Panc1 (cell line): ENCODE data around the gene ACOXL. TPM values are rescaled to one million over a fixed set of nuclear protein-coding genes. Genes with fewer than 3 reads are reported as not detected.

Experiments used
- ATAC-seq: fragments of 200-7000 bp; cut with Tn5 transposase; 2 replicates; pipeline ENCODE4 v1.9.1; 2020; ENCODE audit warnings: mild to moderate bottlenecking, moderate library complexity
- BruUV-seq: library from RNA; stranded (reverse); fragments of 400-500 nt; replicated peaks from 2 replicates; lab custom pipeline; 2021; lab: Mats Ljungman, UMichigan
- CTCF ChIA-PET: fragments of 300-600 bp; sonication (Branson Sonifier 250); formaldehyde crosslinking; loops from one replicate; lab custom pipeline; 2022; ENCODE audit warnings: antibody characterized with exemption; lab: Charles Lee
- POLR2A ChIA-PET: fragments of 300-600 bp; sonication (Branson Sonifier 250); formaldehyde crosslinking; loops from one replicate; lab custom pipeline; 2022; ENCODE audit warnings: antibody characterized with exemption; lab: Charles Lee
- DNase-seq: peaks from one replicate; pipeline ENCODE4 v3.0.0-alpha.2; 2010; ENCODE audit warnings: low read depth, low spot score
- H3K27ac ChIP-seq: 2 replicates; pipeline ENCODE4 v1.5.1; 2011; ENCODE audit warnings: mild to moderate bottlenecking, low read length, inconsistent platforms
- H3K27me3 ChIP-seq: fragments of 200-500 bp; sonication (Bioruptor generic); 2 replicates; pipeline ENCODE4 v1.6.0; 2014; ENCODE audit warnings: low read length, inconsistent platforms; ENCODE audit not compliant: control insufficient read depth, insufficient read depth
- H3K36me3 ChIP-seq: fragments of 200-500 bp; sonication (Bioruptor generic); 2 replicates; pipeline ENCODE4 v1.5.1; 2014; ENCODE audit warnings: inconsistent platforms, mild to moderate bottlenecking, low read length, moderate library complexity; ENCODE audit not compliant: control insufficient read depth, insufficient read depth
- H3K4me1 ChIP-seq: 2 replicates; pipeline ENCODE4 v1.5.1; 2011; ENCODE audit warnings: inconsistent platforms, mild to moderate bottlenecking, low read length, moderate library complexity; ENCODE audit not compliant: control insufficient read depth, insufficient read depth
- H3K4me3 ChIP-seq, 2 experiments: 2 replicates each; pipeline ENCODE4 v1.5.1; 2011 to 2012; ENCODE audit warnings: low read depth in 2 of 2, low read length in 2 of 2, mild to moderate bottlenecking in 2 of 2, inconsistent platforms in 1 of 2, moderate library complexity in 1 of 2
- H3K9me3 ChIP-seq: fragments of 200-500 bp; sonication (Bioruptor generic); 2 replicates; pipeline ENCODE4 v1.5.1; 2014; ENCODE audit warnings: low read depth, mild to moderate bottlenecking, inconsistent platforms, low read length, moderate library complexity; ENCODE audit not compliant: control insufficient read depth, insufficient read depth
- POLR2AphosphoS5 ChIP-seq: IDR thresholded peaks from 2 replicates; pipeline ENCODE4 v1.6.1; 2012; ENCODE audit warnings: mild to moderate bottlenecking, low read depth, low read length, moderate library complexity
- SIN3A ChIP-seq: IDR thresholded peaks from 2 replicates; pipeline ENCODE4 v1.6.1; 2012; ENCODE audit warnings: low read depth, mild to moderate bottlenecking, low read length, moderate library complexity, borderline replicate concordance; ENCODE audit not compliant: insufficient read depth
- TCF7L2 ChIP-seq: IDR thresholded peaks from 2 replicates; pipeline ENCODE4 v1.6.1; 2011; ENCODE audit warnings: mild to moderate bottlenecking, low read depth, low read length, inconsistent platforms
- in situ Hi-C: cut with HindIII; loops from 2 replicates; pipeline ENCODE4 v1.10.0; 2016; ENCODE audit warnings: low sequenced_read_pairs, low pct_unique_long_range_greater_than_20kb
- intact Hi-C: fragments of 100-400 bp; cut with micrococcal nuclease; formaldehyde crosslinking; loops from one replicate; pipeline ENCODE4 v1.10.0; 2022; ENCODE audit not compliant: unreplicated experiment
- total RNA-seq: library from RNA; stranded (reverse); gene quantifications from one replicate; pipeline ENCODE4 v1.2.1, GENCODE V29; 2021; ENCODE audit not compliant: unreplicated experiment
- TF ChIP-seq, protein P1 (sequence below): fragments of 450-650 bp; IDR thresholded peaks from 2 replicates; pipeline ENCODE4 v1.5.1; 2017; ENCODE audit warnings: mild to moderate bottlenecking
- TF ChIP-seq, protein P2 (sequence below), 2 experiments: IDR thresholded peaks; 2 replicates each; pipeline ENCODE4 v1.6.1; 2011 to 2012; ENCODE audit warnings: low read depth in 2 of 2, control low read depth in 1 of 2, low read length in 1 of 2, mild to moderate bottlenecking in 1 of 2, moderate library complexity in 1 of 2; ENCODE audit not compliant: insufficient read depth in 1 of 2

The ACOXL gene
- total RNA-seq, 1 experiment from 2014 or later = 4.9 TPM

DNA sequence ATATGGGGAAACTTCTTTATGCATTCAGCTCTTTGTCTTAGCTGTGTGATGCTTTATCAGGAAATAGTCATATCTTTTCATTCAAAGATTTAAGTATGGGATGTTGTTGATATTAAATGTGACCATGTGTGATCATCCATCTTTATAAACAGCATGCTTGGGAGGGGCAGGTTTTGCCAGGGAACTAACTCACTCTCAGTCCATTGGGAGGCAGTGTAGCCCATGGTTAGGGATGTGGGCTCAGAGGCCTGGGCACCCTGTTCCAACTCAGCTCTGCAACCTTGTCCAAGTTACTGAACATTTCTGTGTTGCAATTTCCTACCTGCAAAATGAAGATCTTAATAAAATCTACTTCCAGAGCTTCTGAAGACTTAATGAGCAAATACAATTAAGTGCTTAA, 296.3 kb downstream of the ACOXL start:
- no peak overlapping the region for H3K4me3 ChIP-seq
- H3K27me3 ChIP-seq = 0 out of 2 replicates have a peak, but pooled peaks cover 3% of the 10 kb centered on the region
- ChIA-PET POLR2A (no interaction called here), CTCF (no interaction called here)
- no peaks in the 10 kb centered on the region for H3K36me3 ChIP-seq
- in situ Hi-C loops = no loop called here
- intact Hi-C loops = no loop called here
- ATAC-seq = no peak
- no peaks in the 10 kb centered on the region for H3K9me3 ChIP-seq
- BruUV-seq = no TSS peak
- H3K4me1 ChIP-seq = 0 out of 2 replicates have a peak, but pooled peaks cover 2% of the 10 kb centered on the region
- TF ChIP-seq, protein P1, sequence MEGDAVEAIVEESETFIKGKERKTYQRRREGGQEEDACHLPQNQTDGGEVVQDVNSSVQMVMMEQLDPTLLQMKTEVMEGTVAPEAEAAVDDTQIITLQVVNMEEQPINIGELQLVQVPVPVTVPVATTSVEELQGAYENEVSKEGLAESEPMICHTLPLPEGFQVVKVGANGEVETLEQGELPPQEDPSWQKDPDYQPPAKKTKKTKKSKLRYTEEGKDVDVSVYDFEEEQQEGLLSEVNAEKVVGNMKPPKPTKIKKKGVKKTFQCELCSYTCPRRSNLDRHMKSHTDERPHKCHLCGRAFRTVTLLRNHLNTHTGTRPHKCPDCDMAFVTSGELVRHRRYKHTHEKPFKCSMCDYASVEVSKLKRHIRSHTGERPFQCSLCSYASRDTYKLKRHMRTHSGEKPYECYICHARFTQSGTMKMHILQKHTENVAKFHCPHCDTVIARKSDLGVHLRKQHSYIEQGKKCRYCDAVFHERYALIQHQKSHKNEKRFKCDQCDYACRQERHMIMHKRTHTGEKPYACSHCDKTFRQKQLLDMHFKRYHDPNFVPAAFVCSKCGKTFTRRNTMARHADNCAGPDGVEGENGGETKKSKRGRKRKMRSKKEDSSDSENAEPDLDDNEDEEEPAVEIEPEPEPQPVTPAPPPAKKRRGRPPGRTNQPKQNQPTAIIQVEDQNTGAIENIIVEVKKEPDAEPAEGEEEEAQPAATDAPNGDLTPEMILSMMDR = no peak
- DNase-seq = no peak
- H3K27ac ChIP-seq = no peak overlapping the region

DNA sequence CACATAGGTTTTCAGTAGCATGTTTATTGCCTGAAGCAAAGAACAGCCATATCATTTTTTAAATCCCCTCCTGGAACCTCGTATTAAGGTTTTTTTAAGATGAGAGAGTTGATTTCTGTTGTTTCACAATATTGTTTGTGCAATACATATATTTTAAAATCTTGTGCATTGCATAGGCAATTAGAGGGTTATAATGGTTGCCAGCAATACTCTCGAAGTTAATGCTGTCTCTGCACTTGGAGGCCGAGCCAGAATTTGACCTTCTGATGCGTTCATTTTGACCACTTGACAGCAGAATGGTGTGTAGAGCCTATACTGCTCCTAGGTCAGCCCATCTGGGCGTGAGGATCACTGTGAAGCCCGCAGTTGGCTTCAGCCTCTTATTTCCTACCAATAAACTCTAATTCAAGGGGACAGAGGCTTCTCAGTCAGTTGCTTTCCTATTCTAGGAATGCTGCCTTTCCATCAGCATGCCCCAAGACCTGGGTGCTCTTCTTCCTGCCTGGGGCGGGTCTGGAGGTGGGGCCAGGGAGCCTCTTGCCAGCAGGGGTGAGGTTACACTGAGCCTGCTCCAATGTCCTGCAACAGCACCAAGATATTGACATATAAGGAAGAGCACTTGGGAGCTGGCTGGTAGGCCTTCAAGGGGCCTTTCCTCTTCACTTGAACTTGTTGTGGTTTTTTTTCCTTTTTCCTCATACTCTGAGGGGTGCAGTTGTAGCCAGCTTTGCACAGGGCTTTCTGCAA, 297.0 kb downstream of the ACOXL start:
- H3K9me3 ChIP-seq = no peaks in the 10 kb centered on the region
- intact Hi-C loops = no loop called here
- no peak overlapping the region for H3K27ac ChIP-seq
- no peak for ATAC-seq
- no peaks in the 10 kb centered on the region for H3K36me3 ChIP-seq
- ChIA-PET POLR2A (no interaction called here), CTCF (interaction anchor here (0.5 kb wide), 1 partner anchor 69 kb away, joined by 3 read pairs; no protein-coding TSS in a partner anchor)
- H3K27me3 ChIP-seq = 0 out of 2 replicates have a peak, but pooled peaks cover 3% of the 10 kb centered on the region
- DNase-seq = no peak
- no peak overlapping the region for H3K4me3 ChIP-seq
- in situ Hi-C loops = no loop called here
- 0 out of 2 replicates have a peak, but pooled peaks cover 2% of the 10 kb centered on the region for H3K4me1 ChIP-seq
- BruUV-seq = no TSS peak
- TF ChIP-seq, protein P2, sequence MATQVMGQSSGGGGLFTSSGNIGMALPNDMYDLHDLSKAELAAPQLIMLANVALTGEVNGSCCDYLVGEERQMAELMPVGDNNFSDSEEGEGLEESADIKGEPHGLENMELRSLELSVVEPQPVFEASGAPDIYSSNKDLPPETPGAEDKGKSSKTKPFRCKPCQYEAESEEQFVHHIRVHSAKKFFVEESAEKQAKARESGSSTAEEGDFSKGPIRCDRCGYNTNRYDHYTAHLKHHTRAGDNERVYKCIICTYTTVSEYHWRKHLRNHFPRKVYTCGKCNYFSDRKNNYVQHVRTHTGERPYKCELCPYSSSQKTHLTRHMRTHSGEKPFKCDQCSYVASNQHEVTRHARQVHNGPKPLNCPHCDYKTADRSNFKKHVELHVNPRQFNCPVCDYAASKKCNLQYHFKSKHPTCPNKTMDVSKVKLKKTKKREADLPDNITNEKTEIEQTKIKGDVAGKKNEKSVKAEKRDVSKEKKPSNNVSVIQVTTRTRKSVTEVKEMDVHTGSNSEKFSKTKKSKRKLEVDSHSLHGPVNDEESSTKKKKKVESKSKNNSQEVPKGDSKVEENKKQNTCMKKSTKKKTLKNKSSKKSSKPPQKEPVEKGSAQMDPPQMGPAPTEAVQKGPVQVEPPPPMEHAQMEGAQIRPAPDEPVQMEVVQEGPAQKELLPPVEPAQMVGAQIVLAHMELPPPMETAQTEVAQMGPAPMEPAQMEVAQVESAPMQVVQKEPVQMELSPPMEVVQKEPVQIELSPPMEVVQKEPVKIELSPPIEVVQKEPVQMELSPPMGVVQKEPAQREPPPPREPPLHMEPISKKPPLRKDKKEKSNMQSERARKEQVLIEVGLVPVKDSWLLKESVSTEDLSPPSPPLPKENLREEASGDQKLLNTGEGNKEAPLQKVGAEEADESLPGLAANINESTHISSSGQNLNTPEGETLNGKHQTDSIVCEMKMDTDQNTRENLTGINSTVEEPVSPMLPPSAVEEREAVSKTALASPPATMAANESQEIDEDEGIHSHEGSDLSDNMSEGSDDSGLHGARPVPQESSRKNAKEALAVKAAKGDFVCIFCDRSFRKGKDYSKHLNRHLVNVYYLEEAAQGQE (IDR thresholded peaks at IDR 0.05; ENCODE audit: insufficient read depth in 1 of 2, low read depth in 2 of 2, low read length in 1 of 2) = no peak
- TF ChIP-seq SIN3A (no peak), POLR2AphosphoS5 (no peak), TCF7L2 (no peak)
- TF ChIP-seq, protein P1 = no peak
